HG03575 (cell line): Measurements from ENCODE around the gene HTR7.
A peak's percentile ranks its signal among the peaks of the same experiment; 100 is the strongest.
"Not testable (repeated sequence)": the region's sequence is repeated elsewhere in the genome, so short reads cannot be mapped to it uniquely, and the experiment has no call there.

ENCODE experiments used
- ATAC-seq: cut with Tn5 transposase; IDR thresholded peaks from one replicate; pipeline ENCODE4 v1.9.1; 2021; ENCODE audit not compliant: unreplicated experiment, insufficient number of reproducible peaks, low FRiP score; ENCODE audit errors: extremely low read depth

The HTR7 gene

DNA sequence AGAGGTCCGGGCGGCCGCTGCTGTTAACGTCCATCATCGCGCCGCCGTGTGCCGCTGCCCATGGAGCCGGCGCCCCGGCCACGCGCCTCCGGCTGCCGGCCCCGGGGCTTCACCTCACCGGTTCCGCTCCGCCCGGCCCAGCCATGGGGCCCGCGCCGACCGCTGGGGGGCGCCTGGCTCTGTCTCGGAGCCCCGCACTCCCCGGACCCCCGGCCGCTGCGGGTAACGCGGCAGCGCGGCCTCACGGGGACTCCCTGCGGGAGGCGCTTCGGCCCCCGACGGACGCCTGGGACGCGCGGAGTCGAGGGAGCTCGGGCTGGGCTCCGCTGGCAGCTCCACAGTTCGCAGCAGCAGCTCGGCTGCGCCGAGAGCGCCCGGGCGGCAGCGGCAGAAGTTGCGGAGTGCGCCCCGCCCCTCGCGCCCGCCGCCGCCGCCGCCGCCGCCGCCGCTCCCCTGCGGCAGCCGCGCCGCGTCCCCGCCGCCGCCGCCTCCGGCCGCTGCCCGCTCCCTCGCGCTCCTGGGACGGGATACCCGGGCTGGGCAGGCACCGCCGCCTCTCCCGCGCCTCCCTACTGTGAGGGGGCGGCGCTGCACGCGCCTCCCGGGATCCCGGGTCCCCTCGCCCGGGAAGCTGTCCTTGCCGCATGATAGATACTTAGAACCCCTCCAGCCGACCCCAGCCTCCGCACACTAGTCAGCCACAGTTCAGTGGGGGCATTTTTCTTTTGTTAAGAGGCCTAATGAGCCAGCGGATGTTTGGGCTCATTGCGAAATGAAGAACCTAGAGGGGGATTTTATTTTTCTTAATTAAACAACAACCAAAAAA, at the start of gene HTR7:
TSS of gene HTR7 (minus strand) at position 405 of the 826 bp plus-strand sequence. CDS start at position 37, 368 bp downstream.
- no peak for ATAC-seq

GRCh38 chr10:90906596-90906995, 48.8 kb upstream of the HTR7 start:
- no peak for ATAC-seq

DNA sequence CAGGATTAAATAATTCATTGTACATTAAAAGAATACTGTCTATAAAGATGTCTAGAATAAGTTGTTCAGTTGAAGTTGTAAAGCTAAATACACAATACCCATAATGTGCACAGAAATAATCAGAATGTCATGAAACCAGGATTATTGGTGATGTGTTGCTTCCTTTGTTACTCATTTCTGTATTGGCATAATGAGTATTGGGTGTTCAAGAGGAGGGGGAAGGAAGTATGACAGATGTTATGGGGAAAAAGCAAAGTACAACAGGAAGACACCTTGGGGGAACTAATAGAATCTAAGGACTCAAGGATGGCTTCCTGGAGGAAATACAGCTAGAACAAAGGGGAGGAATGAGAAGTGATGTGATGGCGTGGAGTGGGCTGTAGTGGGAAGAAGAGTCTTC, 48.1 kb upstream of the HTR7 start:
- no peak for ATAC-seq

DNA sequence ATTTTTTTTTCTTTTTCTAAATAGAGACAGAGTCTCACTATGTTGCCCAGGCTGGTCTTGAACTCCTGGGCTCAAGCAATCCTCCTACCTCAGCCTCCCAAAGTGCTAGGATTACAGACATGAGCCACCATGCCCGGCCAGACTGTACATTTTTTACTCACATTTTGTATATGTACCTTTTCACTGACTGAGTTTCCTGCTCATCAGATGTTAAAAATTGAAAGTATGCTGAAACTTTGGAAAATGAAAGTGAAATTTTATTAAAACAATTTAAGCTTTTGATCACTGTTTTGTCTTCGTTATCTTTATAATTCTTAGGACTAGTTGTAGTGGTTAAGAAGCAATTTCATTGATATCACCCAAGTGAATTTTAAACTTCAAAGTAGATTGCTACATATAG, 39.1 kb upstream of the HTR7 start:
- not testable (repeated sequence) for ATAC-seq

DNA sequence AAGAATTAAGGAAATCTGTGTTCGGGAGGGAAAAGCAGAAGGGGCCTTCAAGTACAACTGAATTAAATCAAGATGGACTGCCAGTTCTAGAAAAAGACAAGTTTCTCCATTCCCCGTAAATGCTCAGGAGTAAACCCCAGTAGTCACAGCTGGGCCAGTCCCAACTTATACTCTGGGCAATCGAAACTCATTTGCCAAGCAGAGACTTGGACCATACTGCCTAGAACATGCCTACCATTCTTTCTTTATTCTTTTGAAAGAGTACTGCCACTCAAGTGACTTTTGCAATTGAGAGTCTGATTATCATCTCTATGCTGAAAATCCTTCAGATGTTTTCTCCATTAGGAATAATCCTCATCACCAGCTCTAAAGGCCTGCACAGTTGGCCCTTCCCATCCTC, 35.4 kb upstream of the HTR7 start:
- ATAC-seq: no peak

GRCh38 chr10:90890347-90890746, 32.5 kb upstream of the HTR7 start:
- ATAC-seq: no peak

DNA sequence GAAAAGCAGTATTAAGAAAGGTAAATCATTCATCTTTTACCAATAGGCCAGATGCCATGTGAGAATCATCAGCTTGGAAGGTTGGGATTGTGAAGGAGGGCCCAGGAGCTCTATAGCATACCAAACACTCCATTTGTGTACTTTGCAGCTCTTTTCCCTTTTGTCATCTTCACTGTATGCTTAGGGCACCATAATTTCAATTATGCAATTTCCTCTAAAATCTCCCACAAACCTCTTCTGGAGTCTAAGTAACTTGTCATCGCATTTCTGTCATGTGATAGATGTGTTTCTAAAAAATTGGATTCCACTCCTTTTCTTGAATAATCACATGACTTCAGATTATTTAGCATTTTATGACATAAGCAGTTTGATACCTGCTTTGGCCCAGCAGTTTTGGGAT, 31.8 kb upstream of the HTR7 start:
- no peak for ATAC-seq

- ATAC-seq: no peak
Observed at GRCh38 chr10:90888387-90888786, 30.5 kb upstream of the HTR7 start.

DNA sequence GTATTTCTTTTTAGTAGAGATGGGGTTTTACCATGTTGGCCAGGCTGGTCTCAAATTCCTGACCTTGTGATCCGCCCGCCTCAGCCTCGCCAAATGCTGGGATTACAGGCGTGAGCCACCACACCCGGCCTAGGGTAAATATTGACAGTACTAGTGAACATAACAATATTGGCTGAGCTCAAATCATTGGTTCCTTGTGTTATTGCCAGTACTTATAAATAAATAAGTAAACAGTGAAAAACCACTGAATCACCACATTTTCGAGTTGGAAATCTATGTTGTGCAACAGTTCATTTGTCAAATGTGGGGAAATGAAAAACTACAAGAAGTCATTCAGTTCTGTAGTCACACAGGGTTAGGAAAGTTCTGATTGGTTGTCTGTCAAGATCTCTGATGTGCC, 29.7 kb upstream of the HTR7 start:
- ATAC-seq: no peak

GRCh38 chr10:90885176-90885575, 27.3 kb upstream of the HTR7 start:
- no peak for ATAC-seq

DNA sequence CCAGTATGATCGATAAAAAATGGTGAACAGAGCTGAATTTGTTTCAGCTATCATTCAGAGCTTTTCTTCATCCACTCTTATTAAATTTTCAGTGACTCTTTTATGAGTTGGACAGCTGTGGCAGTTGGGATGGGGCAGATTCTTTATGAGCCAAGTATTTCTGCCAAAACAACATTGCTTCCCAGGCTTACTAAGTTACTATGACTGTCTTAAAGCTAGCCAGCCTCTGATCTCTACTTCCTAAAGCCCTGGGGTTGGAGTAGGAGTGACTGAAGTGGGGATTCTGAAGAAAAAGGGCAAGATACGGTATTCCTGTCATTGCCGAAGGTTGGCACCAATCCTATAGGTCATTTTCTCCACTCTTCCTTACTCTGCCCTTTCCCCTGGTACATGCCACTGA, 26.6 kb upstream of the HTR7 start:
- no peak for ATAC-seq

GRCh38 chr10:90880059-90880719, 22.4 kb upstream of the HTR7 start:
- not testable (repeated sequence) for ATAC-seq

- ATAC-seq: no peak
Observed at GRCh38 chr10:90879062-90879461, 21.2 kb upstream of the HTR7 start.

- no peak for ATAC-seq
Observed at GRCh38 chr10:90872648-90873020, 14.8 kb upstream of the HTR7 start.

DNA sequence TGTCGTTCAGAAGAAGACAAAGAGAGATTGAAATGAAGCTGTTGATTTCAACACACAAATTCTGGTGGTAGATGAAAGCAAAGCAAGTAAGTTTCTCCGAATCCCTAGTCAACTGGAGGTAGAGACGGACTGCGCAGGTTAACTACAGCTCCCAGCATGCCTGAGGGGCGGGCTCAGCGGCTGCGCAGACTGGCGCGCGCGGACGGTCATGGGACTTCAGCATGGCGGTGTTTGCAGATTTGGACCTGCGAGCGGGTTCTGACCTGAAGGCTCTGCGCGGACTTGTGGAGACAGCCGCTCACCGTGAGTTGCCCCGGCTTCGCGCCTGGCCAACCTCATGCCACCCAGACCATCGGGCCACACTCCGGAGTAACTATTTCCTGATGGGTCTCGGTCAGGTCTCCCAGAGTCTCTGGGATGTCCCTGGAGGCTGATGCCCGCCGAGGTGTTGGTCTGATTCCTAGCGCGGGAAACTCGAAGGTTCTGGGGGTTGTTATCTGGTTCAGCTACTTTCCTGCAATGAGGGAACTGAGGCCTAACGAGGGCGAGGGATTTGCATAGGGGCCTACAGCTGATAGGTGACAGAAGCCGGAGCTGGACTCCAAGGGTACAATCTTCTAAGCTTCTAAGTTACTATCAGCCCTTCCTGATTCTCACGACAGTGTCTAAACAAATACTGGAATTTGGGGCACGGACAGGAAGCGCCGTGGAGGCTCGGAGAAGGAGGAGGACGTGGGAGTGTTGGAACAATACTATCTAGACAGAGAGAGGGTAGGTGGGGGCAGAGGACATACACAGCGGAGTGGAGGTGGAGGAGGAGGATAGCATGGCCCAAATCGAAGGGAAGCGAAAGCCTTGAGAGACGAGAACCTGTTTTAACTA, 14.2 kb upstream of the HTR7 start, which contains the start of gene RPP30:
TSS of gene RPP30 (plus strand) at position 209 of the 882 bp plus-strand sequence. CDS start at position 222, 13 bp downstream.
- peak; percentile 75 for ATAC-seq

DNA sequence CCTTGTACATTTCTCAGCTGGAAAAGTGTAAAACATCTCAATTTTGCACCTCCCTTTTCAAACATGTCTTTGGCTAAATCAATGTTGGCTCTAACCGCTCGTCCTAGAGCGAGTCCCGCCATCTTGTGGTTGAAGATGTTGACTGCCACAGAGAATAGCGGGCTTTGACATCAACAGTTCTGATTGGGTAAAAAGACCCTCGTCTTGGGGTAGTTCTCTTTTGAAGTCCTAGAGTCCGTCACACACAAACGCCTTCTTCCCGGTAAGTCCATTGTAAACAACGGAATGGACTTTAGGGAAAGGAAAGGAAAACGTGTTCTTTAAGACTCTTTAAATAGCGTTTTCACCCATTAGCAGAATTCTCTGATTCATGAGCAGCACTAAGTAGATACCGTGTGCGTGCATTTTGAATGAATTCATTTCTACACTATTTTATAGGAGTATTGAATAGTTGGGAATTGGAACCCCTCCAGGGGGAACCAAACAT, 13.5 kb upstream of the HTR7 start:
- peak; percentile 27 for ATAC-seq

DNA sequence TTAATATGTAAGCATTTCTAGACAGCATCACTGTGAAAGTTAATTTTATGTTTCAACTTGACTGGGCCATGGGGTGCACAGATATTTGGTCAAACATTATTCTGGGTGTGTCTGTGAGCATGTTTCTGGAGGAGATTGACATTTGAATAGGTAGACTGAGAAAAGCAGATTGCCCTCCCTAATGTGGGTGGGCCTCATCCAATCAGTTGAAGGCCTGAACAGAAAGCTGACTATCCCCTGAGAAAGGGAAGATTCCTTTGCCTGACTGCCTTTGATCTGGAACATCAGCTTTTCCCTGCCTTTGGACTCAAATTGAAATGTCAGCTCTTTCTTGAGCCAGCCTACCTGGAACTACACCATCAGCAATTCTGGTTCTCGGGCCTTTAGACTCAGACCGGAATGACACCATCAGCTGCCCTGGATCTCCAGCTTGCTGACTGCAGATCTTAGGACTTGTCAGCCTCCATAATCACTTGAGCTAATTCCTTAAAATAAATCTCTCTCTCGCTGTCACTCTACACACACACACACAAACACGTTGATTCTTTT, 8.3 kb upstream of the HTR7 start:
- ATAC-seq: no peak

- no peak for ATAC-seq
Observed at GRCh38 chr10:90865401-90865800, 7.6 kb upstream of the HTR7 start.

DNA sequence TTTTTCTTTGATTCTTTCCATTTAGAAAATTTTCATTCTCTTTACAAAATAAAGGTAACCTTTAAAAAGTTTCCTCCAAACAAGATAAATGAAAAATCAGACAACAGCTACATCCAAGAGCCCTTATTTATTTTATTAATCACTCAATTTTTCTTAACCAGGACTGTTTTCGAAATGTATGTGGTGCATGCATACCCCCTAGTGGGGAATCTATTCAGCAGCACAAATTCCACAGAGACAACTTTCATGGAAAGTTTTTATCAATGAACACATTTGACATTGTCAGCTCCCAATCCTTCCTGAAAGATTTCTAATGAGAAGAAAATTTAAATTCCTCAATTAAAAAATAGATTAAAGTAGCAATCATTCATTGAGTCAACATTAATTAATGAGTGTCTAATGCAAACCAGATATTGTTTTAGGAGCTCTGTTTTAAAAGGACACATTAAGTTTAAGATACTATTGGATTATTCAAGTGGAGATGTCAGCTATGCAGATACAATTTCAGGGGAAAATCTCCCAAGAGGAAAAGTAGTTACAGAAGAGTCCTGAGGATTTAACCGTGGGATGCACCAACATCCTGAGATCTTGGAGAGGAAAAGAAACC, 5.2 kb upstream of the HTR7 start:
- ATAC-seq: no peak
